UCSD-AML1 (cell line): ENCODE data around the gene DUSP8.
A peak's percentile ranks its signal among the peaks of the same experiment; 100 is the strongest.

Source experiments
- DNase-seq: peaks from one replicate; lab custom pipeline; 2025; ENCODE audit not compliant: unreplicated experiment; lab: John Stamatoyannopoulos, UW

DUSP8 gene

GRCh38 chr11:1554981-1555712 lies 16.9 kb downstream of the DUSP8 start:
- no peak for DNase-seq

GRCh38 chr11:1553808-1554594 lies 18.1 kb downstream of the DUSP8 start:
- DNase-seq = no peak

GRCh38 chr11:1549338-1550330 lies 22.4 kb downstream of the DUSP8 start:
- DNase-seq = peak; percentile 33

GRCh38 chr11:1548221-1549070 lies 23.6 kb downstream of the DUSP8 start:
- peak; percentile 44 for DNase-seq

- no peak for DNase-seq
These were observed 24.5 kb downstream of the DUSP8 start for GRCh38 chr11:1547467-1548098.

GRCh38 chr11:1546536-1547466 lies 25.3 kb downstream of the DUSP8 start:
- DNase-seq = peak; percentile 41

GRCh38 chr11:1546077-1546535 lies 26.0 kb downstream of the DUSP8 start:
- DNase-seq = no peak

GRCh38 chr11:1545432-1545831 lies 26.6 kb downstream of the DUSP8 start:
- no peak for DNase-seq

- no peak for DNase-seq
These were observed 27.5 kb downstream of the DUSP8 start for GRCh38 chr11:1544536-1544935.

GRCh38 chr11:1543606-1544263 lies 28.3 kb downstream of the DUSP8 start:
- no peak for DNase-seq

GRCh38 chr11:1542267-1542666 lies 29.8 kb downstream of the DUSP8 start:
- DNase-seq = no peak

- no peak for DNase-seq
These were observed 30.4 kb downstream of the DUSP8 start for GRCh38 chr11:1541474-1542204.

- DNase-seq = no peak
These were observed 32.0 kb downstream of the DUSP8 start for GRCh38 chr11:1540074-1540473.

- DNase-seq = no peak
These were observed 33.9 kb downstream of the DUSP8 start for GRCh38 chr11:1538153-1538552.

- no peak for DNase-seq
These were observed 35.8 kb downstream of the DUSP8 start for GRCh38 chr11:1536065-1536843.

GRCh38 chr11:1534682-1535081 lies 37.4 kb downstream of the DUSP8 start:
- no peak for DNase-seq

GRCh38 chr11:1534171-1534570 lies 37.9 kb downstream of the DUSP8 start:
- DNase-seq = no peak
